HepG2 (cell line): ENCODE data around the gene EGFL8. TPM values are rescaled to one million over a fixed set of nuclear protein-coding genes. Genes with fewer than 3 reads are reported as not detected.

Experiments used
- AHR ChIP-seq: IDR thresholded peaks from 2 replicates; pipeline ENCODE4 v1.6.1; 2018; ENCODE audit warnings: missing genetic modification reagents, missing compliant biosample characterization
- EEA1 ChIP-seq: sonication (generic); formaldehyde crosslinking; IDR thresholded peaks from 2 replicates; pipeline ENCODE4 v1.5.1; 2020; ENCODE audit warnings: mild to moderate bottlenecking, missing genetic modification reagents, borderline replicate concordance
- HOXA9 ChIP-seq: sonication (generic); formaldehyde crosslinking; IDR thresholded peaks from 2 replicates; pipeline ENCODE4 v1.8.1; 2022; ENCODE audit warnings: missing genetic modification reagents, mild to moderate bottlenecking, moderate library complexity, borderline replicate concordance
- NFYC ChIP-seq: IDR thresholded peaks from 2 replicates; pipeline ENCODE4 v1.6.1; 2016; ENCODE audit warnings: missing genetic modification reagents, missing compliant biosample characterization
- POGZ ChIP-seq: sonication (generic); formaldehyde crosslinking; IDR thresholded peaks from 2 replicates; pipeline ENCODE4 v1.4.0; 2020; ENCODE audit warnings: mild to moderate bottlenecking, missing genetic modification reagents
- RXRA ChIP-seq: sonication (generic); formaldehyde crosslinking; IDR thresholded peaks from 2 replicates; pipeline ENCODE4 v1.5.1; 2020; ENCODE audit warnings: missing genetic modification reagents
- SMAD3 ChIP-seq: sonication (generic); formaldehyde crosslinking; IDR thresholded peaks from 2 replicates; pipeline ENCODE4 v1.4.0; 2020; ENCODE audit warnings: missing genetic modification reagents
- SOX5 ChIP-seq: IDR thresholded peaks from 2 replicates; pipeline ENCODE4 v1.6.1; 2016; ENCODE audit warnings: borderline replicate concordance
- TAF1 ChIP-seq: sonication (generic); formaldehyde crosslinking; IDR thresholded peaks from 2 replicates; pipeline ENCODE4 v1.4.0; 2020; ENCODE audit warnings: missing genetic modification reagents
- ZBTB21 ChIP-seq: sonication (generic); formaldehyde crosslinking; IDR thresholded peaks from 2 replicates; pipeline ENCODE4 v1.4.0; 2020; ENCODE audit warnings: missing genetic modification reagents
- ZEB1 ChIP-seq: IDR thresholded peaks from 2 replicates; pipeline ENCODE4 v1.6.1; 2012; ENCODE audit warnings: mild to moderate bottlenecking, low read depth, inconsistent platforms; ENCODE audit not compliant: insufficient replicate concordance
- ZGPAT ChIP-seq: IDR thresholded peaks from 2 replicates; pipeline ENCODE4 v1.6.1; 2016; ENCODE audit warnings: mild to moderate bottlenecking
- ZNF574 ChIP-seq: sonication (generic); formaldehyde crosslinking; IDR thresholded peaks from 2 replicates; pipeline ENCODE4 v1.4.0; 2020; ENCODE audit warnings: missing genetic modification reagents
- ZNF691 ChIP-seq: sonication (generic); formaldehyde crosslinking; IDR thresholded peaks from 2 replicates; pipeline ENCODE4 v1.4.0; 2020; ENCODE audit warnings: missing genetic modification reagents, low read depth, mild to moderate bottlenecking, borderline replicate concordance
- ZNF883 ChIP-seq: sonication (generic); formaldehyde crosslinking; IDR thresholded peaks from 2 replicates; pipeline ENCODE4 v1.5.1; 2020; ENCODE audit warnings: mild to moderate bottlenecking, missing genetic modification reagents; ENCODE audit errors: not compliant biosample characterization
- polyA plus RNA-seq, 8 experiments: library from polyadenylated mRNA; depleted of rRNA in 3 of 8; stranded (reverse) in 7 of 8; unstranded in 1 of 8; fragments of >200 nt; fragmentation: Illumina TruSeq in 4 of 8; extraction: Trizol in 4 of 8; gene quantifications; 2 replicates each; pipeline versions ENCODE4 v1.2.1 to v1.2.3, GENCODE V29; 2011 to 2016; ENCODE audit warnings: low read depth in 4 of 8, missing spikeins in 1 of 8, mixed read lengths in 1 of 8; ENCODE audit not compliant: insufficient read depth in 1 of 8
- total RNA-seq, 5 experiments: library from RNA; depleted of rRNA; stranded (reverse); fragments of >200 nt; fragmentation: Illumina TruSeq; extraction: Trizol; gene quantifications; 2 replicates each; pipeline ENCODE4 v1.2.3, GENCODE V29; 2016; ENCODE audit warnings: low read depth in 1 of 5
- TF ChIP-seq, protein P1 (sequence below): sonication (generic); formaldehyde crosslinking; IDR thresholded peaks from 2 replicates; pipeline ENCODE4 v1.4.0; 2020; ENCODE audit warnings: missing genetic modification reagents

EGFL8 gene
- total and polyA plus RNA-seq, 2 of the 13 experiments (the other 11 are each of a cell fraction or from before 2014, with no cell fraction given) = 10.0 to 11.5 TPM

GRCh38 chr6:32118782-32119628, 45.4 kb upstream of the EGFL8 start (continued):
- TF ChIP-seq, protein P1, sequence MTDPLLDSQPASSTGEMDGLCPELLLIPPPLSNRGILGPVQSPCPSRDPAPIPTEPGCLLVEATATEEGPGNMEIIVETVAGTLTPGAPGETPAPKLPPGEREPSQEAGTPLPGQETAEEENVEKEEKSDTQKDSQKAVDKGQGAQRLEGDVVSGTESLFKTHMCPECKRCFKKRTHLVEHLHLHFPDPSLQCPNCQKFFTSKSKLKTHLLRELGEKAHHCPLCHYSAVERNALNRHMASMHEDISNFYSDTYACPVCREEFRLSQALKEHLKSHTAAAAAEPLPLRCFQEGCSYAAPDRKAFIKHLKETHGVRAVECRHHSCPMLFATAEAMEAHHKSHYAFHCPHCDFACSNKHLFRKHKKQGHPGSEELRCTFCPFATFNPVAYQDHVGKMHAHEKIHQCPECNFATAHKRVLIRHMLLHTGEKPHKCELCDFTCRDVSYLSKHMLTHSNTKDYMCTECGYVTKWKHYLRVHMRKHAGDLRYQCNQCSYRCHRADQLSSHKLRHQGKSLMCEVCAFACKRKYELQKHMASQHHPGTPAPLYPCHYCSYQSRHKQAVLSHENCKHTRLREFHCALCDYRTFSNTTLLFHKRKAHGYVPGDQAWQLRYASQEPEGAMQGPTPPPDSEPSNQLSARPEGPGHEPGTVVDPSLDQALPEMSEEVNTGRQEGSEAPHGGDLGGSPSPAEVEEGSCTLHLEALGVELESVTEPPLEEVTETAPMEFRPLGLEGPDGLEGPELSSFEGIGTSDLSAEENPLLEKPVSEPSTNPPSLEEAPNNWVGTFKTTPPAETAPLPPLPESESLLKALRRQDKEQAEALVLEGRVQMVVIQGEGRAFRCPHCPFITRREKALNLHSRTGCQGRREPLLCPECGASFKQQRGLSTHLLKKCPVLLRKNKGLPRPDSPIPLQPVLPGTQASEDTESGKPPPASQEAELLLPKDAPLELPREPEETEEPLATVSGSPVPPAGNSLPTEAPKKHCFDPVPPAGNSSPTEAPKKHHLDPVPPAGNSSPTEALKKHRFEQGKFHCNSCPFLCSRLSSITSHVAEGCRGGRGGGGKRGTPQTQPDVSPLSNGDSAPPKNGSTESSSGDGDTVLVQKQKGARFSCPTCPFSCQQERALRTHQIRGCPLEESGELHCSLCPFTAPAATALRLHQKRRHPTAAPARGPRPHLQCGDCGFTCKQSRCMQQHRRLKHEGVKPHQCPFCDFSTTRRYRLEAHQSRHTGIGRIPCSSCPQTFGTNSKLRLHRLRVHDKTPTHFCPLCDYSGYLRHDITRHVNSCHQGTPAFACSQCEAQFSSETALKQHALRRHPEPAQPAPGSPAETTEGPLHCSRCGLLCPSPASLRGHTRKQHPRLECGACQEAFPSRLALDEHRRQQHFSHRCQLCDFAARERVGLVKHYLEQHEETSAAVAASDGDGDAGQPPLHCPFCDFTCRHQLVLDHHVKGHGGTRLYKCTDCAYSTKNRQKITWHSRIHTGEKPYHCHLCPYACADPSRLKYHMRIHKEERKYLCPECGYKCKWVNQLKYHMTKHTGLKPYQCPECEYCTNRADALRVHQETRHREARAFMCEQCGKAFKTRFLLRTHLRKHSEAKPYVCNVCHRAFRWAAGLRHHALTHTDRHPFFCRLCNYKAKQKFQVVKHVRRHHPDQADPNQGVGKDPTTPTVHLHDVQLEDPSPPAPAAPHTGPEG (CRISPR knock-in tag) = peak; percentile 81
- TF ChIP-seq EEA1 = peak; percentile 44; the same call in 1 of the 2 replicates
- TF ChIP-seq ZBTB21 = peak; percentile 17; the same call in 1 of the 2 replicates
- no peak for TF ChIP-seq ZEB1
- TF ChIP-seq SMAD3 = peak; percentile 65
- TF ChIP-seq ZNF883 (CRISPR knock-in tag) = peak; percentile 90
- TF ChIP-seq NFYC (CRISPR knock-in tag) = peak; percentile 30; the same call in 1 of the 2 replicates
- TF ChIP-seq TAF1 (CRISPR knock-in tag) = peak; percentile 49; the same call in 1 of the 2 replicates
- no peak for TF ChIP-seq HOXA9 (CRISPR knock-in tag)
- peak; percentile 18; the same call in 1 of the 2 replicates for TF ChIP-seq ZNF691
- TF ChIP-seq SOX5 = 0 out of 2 replicates have a peak, but pooled peaks have one; percentile 9
- peak; percentile 90 for TF ChIP-seq ZGPAT (CRISPR knock-in tag)
- TF ChIP-seq ZNF574 (CRISPR knock-in tag) = peak; percentile 78
- TF ChIP-seq RXRA (CRISPR knock-in tag) = no peak
- TF ChIP-seq AHR = 0 out of 2 replicates have a peak, but pooled peaks have one; percentile 55
- no peak for TF ChIP-seq POGZ (CRISPR knock-in tag)
